ENCODE data around the gene ADO.

The ADO gene

DNA sequence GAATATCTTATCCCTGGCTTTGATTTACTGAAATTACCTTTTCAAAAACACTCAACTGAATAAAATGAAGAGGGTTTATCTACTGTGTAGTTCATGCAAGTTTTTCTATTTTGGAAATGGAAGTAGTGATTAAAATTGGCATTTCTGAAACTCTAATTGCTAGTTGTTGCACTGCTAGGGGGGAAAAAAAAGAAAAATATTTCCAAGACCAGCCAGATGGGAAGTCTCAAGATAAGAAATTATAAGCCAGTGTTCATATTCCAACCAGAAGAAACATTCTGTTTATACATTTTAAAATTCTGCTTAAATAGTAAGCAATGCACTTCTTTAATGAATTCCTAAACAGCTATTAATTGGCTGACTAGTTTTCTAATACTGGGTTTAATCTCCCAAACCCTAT is 9.4 kb upstream of the ADO start:
- no peak for DNase-seq

DNA sequence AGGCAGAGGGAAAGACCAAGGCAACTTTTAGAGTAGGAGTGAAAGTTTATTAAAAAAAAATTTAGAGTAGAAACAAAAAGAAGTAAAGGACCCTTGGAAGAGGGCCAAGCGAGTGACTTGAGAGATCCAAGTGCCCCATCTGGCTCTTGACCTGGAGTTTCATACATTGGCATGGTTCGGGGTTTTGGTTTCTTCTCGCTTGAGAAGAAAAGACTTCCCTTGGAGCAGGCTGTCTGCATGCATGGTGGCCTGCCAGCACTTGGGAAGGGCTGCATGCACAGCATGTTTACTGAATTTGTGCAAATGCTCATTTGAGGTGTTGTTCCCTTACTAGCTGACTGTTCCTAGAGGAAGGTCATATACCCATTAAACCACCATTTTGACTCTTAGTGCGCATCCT is 8.8 kb upstream of the ADO start:
- no peak for DNase-seq

GRCh38 chr10:62796896-62797295 is 7.6 kb upstream of the ADO start:
- DNase-seq: no peak

- DNase-seq: no peak
These were observed 2.6 kb upstream of the ADO start for GRCh38 chr10:62801871-62802270.

GRCh38 chr10:62803724-62804355 is 680 bp upstream of the ADO start:
- DNase-seq: no peak

- peak; percentile 41 for DNase-seq
These were observed 945 bp downstream of the ADO start for GRCh38 chr10:62805231-62806099.

DNA sequence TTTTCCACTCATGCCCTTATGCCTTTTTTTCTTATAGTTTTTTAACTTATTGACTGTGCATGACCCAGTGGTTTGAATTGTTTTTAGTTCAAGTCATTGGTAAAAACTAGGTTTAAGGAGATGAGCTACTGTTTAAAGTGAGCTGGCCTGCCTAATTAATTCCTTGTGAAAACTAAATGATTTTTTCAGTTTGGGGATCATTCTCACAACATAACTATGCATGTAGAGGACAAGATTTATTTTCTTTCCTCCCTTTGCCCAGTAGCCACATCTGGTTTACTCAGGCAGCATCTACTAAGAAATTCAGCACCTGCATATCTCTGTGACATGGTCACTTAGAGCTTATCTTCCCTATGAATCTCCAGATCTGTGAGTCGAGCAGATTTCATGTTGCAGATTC is 1.7 kb downstream of the ADO start:
- no peak for DNase-seq

DNA sequence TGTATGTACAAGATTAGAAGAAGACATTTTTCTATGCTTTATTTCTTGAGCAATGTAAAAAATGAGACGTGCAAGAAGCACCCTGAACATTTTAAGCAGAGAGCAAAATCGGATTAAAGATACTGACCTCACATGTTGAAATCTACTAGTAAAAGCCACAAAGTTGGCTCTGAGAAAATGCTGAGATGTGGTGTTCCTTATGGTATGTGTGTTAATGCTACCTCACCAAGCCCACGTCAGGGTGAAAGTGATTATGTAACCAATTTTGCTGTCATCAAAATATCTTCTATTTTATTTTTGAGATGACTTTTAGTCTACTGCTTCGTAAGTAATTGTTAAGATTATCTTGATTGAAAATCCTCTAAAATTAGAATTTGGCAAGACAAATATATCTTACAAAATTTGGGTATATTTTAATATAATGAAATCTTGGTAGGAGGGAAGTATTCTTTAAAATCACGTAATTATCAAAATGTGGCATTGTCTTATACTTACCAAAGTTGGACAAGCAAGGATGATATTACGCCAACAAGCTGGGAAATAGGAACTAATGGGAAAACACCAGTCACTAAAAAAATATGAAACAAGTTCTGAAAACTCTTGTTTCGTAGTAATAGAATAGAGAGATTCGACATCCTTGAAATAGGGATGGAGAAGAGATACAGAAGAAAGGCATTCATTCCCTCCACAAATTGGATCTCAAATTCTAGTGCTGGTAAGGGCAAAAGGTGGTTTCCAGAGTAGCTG is 5.8 kb downstream of the ADO start:
- DNase-seq: no peak

DNA sequence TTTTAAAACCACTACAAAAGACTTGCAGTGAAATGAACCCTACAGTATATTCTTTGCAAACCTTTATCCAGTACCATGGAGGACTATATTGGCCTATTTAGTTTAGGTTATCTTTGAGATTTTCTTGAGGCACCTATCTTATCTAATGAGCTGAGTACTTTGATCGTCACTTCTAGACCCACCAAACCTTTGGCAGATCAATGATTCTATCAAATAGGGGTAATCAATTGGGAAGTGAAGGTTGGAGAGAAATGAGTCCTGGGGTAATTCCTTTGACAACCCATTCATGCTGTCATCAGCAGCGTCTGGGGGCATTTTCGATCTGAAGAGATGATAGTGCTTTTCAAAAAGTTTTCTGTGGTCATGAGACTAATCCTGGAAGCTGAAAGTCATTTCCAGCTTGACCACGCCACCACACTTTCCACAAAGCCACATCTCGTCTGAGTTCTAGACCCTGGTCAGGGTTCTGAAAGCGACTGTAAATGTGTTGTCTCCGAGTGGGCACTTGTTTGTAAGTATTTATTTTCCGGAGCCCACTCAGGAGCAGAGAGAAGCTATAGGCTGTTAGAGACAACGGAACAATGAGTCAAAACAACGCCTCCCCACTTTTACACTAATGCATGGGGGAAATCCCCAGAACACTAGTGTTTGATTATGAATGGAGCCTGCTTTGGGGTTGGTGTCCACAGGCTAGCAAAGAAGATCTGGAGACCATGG is 6.8 kb downstream of the ADO start:
- DNase-seq: peak; percentile 88

DNA sequence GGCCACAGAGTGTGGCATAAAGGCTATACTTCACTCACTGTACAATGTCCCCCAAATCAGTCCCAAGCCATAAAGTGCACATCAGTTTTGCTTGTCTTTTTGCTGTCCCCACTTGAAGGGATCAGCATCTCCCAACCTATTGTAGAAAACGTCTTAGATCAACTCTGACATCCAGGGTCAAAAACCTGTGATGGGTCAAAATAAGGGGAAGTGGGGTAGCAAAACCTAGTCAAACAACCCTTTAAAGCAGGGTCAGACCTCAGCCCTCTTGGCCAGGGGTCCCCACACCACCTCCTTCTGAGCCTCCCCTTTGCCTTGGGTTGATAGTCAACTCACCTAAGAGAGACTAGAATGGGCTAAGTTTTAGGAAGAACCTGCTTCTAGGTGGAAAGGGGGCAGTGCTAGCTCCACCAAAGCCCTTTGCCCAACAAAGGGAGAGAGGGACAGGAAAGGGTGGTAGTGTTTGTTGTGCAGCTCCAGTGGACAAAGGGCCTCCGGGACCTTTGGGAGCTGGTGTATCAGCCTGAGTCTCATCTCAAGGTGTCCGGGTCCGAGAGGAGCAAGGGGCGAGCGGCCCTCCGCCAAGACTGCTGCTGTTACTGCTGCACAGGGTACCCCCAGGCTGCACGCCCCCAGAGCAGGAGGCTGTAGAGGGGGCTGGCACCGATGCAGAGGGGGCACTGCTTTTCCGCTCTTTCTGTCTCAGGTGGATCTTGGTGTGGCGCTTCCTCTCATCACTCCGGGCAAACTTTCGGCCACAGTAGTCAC is 8.3 kb downstream of the ADO start:
- peak; percentile 17 for DNase-seq

- DNase-seq: peak; percentile 14
These were observed 8.9 kb downstream of the ADO start for GRCh38 chr10:62813453-62813852.

DNA sequence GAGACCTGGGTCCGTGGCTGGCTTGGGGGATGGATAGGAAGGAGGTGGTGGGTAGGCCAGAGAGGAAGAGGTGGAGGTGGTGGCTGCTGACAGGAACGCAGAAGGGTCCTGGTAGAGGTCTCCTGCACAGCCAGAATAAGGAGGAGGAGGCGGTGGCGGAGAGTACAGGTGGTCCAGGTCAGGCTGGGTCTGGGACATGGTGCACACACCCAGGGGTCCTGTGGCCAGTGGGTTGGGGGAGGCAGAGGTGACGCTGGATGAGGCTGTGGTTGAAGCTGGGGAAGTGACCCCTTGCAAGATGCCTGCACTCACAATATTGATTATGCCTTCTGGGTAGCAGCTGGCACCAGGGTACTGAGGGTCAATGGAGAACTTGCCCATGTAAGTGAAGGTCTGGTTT is 9.5 kb downstream of the ADO start:
- DNase-seq: peak; percentile 14

DNA sequence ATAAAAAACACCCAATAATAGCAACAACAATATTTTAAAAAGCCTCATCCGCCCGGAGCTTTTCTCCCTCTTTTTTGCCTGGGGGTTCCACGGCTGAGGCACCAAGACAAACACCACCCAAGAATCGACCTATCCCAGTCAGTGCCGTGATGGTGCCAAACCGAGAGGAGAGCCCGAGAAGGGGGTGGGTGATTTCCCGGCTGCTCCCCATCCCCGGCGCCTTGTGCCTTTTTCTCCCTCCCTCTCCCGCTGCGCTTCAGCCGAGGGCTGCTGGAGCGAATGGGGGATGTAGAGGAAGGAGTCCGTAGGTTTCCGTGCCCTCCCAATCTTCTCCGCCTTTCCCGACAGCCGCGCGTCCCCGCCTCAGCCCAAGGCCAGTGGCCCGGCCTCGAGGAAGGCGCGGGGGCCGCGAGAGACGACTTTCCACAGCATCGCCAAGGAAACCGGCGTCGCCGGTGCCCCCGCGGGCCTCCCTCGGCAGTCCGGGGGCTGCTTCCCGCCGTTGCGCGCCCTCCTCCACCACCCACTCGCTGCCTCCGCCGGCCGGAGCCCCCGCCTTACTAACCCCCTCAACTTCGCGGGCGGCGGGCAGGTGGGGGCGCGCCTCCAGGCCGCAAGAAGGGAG is 10.3 kb downstream of the ADO start:
- peak; percentile 52 for DNase-seq

- DNase-seq: peak; percentile 52
These were observed 11.0 kb downstream of the ADO start for GRCh38 chr10:62815381-62816075.

- DNase-seq: no peak
These were observed 11.5 kb downstream of the ADO start for GRCh38 chr10:62816076-62816330.

GRCh38 chr10:62816331-62817120 is 12.0 kb downstream of the ADO start, which contains the start of gene EGR2:
EGR2 (minus strand) TSS chr10:62816366; CDS start chr10:62816029, 337 bp downstream.
- peak; percentile 96 for DNase-seq

DNA sequence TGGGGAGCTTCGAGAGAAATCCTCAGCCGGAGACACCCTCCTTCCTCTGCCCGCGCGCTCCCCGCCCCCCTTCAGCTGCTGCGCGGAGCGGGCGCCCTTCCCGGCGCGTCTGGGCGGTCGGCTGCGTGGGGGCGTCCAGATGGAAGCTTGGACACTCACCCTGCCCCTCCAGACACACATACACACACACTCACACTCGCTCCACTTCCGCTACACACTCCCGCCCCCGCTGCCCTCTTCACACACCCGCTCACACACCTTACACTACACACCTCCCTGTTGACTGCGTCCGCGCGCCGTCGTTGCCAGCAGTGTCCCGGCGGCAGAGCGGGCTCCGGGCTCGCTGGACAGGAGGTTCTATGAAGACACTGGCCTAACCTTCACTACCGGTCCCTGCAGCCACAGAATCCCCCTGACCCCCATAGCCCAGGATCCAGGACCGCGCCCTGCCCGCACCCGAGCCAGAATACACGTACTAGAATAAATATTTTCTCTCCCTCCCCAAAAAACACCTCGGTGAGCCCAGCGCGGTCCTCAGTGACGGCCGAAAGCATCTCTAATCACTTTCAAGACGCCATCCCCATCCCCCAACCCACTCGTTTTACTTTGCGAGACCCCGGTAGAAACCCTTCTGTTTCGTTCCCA is 12.7 kb downstream of the ADO start:
- DNase-seq: peak; percentile 78

DNA sequence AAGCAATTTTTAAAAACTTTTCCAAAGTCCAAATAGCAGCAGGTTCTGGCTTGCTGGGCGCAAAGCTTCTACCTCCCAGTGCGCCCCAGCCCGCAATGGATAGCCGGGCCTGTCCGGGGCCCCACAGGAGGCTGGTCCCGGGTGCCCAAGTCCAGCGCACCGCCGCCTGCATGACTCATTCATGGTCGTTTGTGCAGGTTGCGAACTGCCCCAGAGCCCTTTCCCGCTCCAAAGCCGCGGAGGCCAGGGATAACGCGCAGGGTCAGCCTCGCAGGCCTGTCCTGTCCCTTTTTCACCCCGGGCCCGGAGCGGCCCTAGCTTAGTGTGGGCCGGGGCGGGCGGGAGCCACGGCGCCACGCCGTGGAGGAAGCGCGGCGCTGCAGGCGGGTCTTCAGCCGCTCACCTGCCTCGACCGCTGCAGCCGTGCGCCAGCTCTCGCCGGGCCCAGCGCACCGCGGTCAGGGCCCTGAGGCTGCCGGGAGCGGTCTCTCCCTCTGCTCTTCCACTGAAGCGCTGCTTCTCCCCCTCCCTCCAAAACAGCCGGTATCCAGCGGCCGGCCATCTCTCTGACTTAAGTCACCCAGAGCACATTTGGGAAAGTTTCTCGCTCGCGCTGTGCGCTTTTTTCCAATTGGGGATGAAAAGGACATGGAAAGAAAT is 13.4 kb downstream of the ADO start:
- peak; percentile 79 for DNase-seq

DNA sequence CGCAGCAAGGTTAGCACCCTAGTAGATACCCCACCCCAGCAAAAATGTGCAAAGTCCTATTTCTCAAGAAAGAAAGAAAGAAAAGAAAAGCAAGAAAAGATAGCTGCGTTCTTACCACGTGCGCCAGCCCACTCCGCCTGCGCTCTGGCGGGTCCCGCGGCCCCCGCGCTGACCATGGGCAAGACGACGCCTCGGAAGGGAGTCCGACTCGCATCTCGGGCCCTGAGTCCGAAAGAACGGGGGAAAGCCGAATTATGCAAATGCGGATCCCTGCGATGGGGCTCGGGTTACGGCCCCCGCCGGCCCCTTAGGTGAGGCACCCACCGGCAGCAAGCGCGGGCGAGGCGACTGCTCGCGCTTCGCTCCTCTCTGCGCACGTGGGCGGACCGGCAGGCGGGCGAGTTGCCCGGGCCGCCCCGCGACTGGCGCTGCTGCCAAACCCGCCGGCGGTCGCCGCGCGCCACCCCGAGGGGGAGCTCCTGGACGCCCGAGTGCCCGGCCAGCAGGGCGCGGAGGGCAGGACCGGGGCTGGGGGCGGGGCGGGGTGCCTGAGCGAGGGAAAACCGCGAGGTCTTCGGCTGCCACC is 14.0 kb downstream of the ADO start:
- peak; percentile 79 for DNase-seq

All from stimulated activated CD4-positive, alpha-beta T cell treated with anti-CD3 and anti-CD28 coated beads, Interleukin-15, amount 100 ng/mL, for 24 hours (primary cell).